ENCODE measurements around the gene CD3D.

The CD3D gene

GRCh38 chr11:118301600-118302195 is 40.8 kb downstream of the CD3D start:
- no peak for DNase-seq (ENCODE audit: low read depth)

- no peak for DNase-seq (ENCODE audit: low read depth)
Measured at GRCh38 chr11:118295815-118296454, 46.6 kb downstream of the CD3D start.

GRCh38 chr11:118295199-118295598 is 47.3 kb downstream of the CD3D start:
- no peak for DNase-seq (ENCODE audit: low read depth)

GRCh38 chr11:118294053-118294452 is 48.5 kb downstream of the CD3D start:
- DNase-seq (ENCODE audit: low read depth), result no peak

- DNase-seq (ENCODE audit: low read depth), result peak; percentile 11
Measured at GRCh38 chr11:118291477-118292135, 50.9 kb downstream of the CD3D start.

- no peak for DNase-seq (ENCODE audit: low read depth)
Measured at GRCh38 chr11:118290923-118291322, 51.6 kb downstream of the CD3D start.

GRCh38 chr11:118289401-118289800 is 53.1 kb downstream of the CD3D start:
- DNase-seq (ENCODE audit: low read depth), result peak; percentile 34
